IPS-15b (cell line): Measurements from ENCODE around the gene RANBP2.
"Not testable (repeated sequence)": the region's sequence is repeated elsewhere in the genome, so short reads cannot be mapped to it uniquely, and the experiment has no call there.

Source experiments
- H3K27me3 ChIP-seq: one replicate; pipeline ENCODE4 v1.6.1; 2013; ENCODE audit warnings: low read length; ENCODE audit not compliant: control insufficient read depth, insufficient read depth
- H3K36me3 ChIP-seq: one replicate; pipeline ENCODE4 v1.6.1; 2013; ENCODE audit warnings: low read length; ENCODE audit not compliant: control insufficient read depth, insufficient read depth
- H3K4me1 ChIP-seq: one replicate; pipeline ENCODE4 v1.6.1; 2013; ENCODE audit warnings: mild to moderate bottlenecking, low read length; ENCODE audit not compliant: control insufficient read depth, insufficient read depth
- H3K4me3 ChIP-seq: one replicate; pipeline ENCODE4 v1.5.1; 2013; ENCODE audit warnings: low read depth, low read length
- H3K9ac ChIP-seq: one replicate; pipeline ENCODE4 v1.6.1; 2013; ENCODE audit warnings: low read depth, mild to moderate bottlenecking, low read length
- H3K9me3 ChIP-seq: one replicate; pipeline ENCODE4 v1.6.1; 2013; ENCODE audit warnings: mild to moderate bottlenecking, low read length; ENCODE audit not compliant: control insufficient read depth, insufficient read depth

The RANBP2 gene

DNA sequence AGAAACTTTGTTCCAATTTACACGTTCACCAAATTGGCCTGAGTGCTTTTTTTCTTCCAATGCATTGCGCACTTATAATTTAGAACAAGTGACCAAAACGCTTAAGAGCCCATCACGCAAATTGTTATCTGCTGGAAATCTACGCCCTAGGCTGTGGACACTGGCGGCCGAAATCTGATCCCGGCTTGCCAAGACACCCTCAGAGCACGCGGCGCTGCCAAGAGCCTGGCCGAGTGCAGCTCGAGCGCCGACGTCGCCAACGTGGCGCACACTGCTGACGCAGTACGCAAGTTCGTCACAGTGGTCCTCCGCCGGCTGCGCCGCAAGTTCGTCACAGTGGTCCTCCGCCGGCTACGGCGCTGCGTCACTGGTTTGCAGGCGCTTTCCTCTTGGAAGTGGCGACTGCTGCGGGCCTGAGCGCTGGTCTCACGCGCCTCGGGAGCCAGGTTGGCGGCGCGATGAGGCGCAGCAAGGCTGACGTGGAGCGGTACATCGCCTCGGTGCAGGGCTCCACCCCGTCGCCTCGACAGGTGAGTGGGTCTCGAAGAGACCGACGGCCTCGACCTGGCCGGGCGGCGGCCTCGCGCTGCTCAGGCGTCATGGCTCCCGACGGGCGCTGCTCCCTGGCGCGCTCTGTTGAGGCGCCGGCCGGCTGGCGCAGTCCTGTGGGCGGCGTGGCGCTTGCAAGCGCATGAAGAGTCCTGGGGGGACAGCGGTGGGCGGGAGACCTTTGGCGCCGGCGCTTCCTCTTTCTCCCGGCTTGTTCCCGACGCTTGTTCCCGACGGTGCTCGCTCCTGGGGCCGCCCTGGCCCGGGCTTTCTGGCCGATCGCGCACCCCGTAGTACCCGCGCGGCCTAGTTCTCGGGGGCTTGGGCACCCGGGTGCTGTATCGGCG lies at the start of gene RANBP2:
Gene RANBP2, plus strand, starts transcription at position 334 of the 896 bp plus-strand sequence. Its CDS starts 125 bp downstream, at position 459.
- peak within 1 kb of the TSS; percentile 83 for H3K9ac ChIP-seq
- no peaks in the 10 kb centered on the region for H3K27me3 ChIP-seq
- peak within 1 kb of the TSS; percentile 86 for H3K4me3 ChIP-seq
- H3K36me3 ChIP-seq = no peaks in the 10 kb centered on the region
- no peaks in the 10 kb centered on the region for H3K9me3 ChIP-seq
- H3K4me1 ChIP-seq = no peaks in the 10 kb centered on the region

DNA sequence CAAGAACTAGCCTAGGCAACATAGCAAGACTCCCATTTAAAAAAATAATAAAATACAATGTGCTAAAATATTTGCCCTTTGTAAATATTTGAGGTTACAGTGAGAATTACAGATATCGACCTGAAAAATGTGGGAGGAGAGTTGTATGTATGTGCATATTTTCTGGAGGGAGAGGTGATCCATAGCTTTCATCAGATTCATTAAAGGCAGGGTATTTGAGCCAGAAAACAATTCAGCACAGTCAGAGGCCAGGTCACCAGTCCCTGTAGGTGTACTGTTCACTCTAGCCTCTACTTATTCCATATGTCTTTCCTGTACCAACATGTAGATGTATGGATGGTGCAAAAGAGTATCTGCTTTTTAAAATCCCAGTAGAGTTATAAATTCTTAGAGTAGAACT lies 49.0 kb upstream of the RANBP2 start:
- not testable (repeated sequence) for H3K4me3 ChIP-seq, H3K36me3 ChIP-seq, H3K9ac ChIP-seq, H3K27me3 ChIP-seq, H3K4me1 ChIP-seq, H3K9me3 ChIP-seq

DNA sequence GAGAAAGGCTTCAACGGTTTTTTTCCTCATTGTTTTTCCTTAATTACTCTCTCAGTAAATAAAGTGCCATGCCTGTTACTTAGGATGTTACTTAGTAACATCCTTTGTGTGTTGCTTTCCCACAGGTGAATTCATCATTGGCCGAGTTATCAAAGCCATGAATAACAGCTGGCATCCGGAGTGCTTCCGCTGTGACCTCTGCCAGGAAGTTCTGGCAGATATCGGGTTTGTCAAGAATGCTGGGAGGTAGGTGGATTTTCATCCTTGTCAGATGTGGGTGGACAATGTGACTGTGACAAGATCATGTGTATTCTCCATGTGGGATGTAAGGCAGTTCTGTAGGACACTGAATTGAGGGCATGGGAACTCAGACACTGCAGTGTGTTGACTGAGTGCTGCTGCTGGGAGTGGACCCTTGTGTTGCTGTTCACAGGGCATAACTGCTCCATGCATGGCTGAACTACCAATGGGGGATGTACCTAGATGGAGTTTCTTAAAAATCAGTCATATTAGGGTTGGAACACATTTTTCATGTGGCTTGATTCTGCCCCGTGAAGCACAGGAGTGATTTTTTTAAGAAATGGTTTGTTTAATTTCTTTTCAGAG lies 47.0 kb upstream of the RANBP2 start:
- H3K9me3 ChIP-seq, H3K4me3 ChIP-seq, H3K9ac ChIP-seq, H3K27me3 ChIP-seq, H3K4me1 ChIP-seq, H3K36me3 ChIP-seq: not testable (repeated sequence)

DNA sequence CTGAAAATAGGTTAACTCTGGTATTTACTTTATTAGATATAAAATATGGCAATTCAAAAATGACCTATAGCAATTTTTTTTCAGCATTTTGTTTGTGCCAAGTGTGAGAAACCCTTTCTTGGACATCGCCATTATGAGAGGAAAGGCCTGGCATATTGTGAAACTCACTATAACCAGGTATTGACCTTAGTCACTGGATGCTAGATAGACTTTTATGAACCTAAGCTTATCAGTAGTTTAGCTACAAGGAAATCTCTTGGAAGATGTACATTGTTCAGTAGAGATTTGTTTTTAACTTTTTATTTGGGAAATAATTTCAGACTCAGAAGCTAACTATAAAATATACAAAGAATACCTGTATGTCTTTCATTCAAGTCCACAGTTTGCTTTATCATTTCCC lies 42.8 kb upstream of the RANBP2 start:
- H3K27me3 ChIP-seq, H3K9ac ChIP-seq, H3K36me3 ChIP-seq, H3K9me3 ChIP-seq, H3K4me1 ChIP-seq, H3K4me3 ChIP-seq: not testable (repeated sequence)

DNA sequence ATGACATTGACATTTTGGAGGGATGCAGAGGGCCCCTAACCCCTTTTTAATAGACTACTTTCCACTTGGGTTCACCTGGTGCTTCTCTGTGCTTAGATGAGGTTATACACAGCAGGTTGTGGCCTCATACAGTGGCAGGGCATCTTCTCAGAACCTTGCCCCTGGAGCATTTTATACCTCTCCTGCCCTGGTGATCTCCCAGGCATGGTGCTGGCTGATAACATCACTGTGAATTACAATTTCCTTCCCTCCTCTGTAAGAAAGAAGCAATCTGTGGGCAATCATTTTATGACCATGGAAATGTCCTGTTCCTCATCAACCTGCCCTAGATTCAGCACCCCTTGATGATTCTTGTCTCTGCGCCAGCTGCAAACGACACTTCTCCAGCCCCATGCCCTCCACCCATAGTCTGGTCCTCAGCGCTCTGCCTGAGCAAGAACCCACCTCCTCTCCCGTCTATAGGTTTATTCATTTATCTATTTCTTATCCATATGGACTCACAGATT lies 42.0 kb upstream of the RANBP2 start:
- H3K9me3 ChIP-seq, H3K4me3 ChIP-seq, H3K9ac ChIP-seq, H3K36me3 ChIP-seq, H3K27me3 ChIP-seq, H3K4me1 ChIP-seq: not testable (repeated sequence)

DNA sequence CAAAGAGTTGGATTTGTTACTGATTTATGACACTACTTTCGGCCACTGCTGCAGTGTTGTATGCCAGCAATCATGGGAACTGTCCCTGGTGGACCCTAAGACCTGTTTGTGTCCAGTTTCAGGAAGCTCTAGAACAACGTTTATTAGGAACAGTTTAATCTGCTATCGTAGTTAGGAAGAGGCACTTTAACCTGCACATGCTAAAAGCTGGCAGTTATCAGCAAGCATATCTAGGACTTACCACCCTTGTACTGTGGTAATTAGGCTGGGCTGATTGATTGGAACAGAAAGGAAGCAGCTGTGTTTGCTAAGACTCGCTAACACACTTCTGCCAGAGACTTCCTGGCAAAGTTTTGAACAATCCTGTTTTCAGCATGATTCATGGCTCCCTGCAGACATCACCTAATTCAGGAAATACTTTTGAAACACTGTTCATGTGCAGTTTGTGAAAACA lies 41.1 kb upstream of the RANBP2 start:
- not testable (repeated sequence) for H3K36me3 ChIP-seq, H3K9ac ChIP-seq, H3K4me1 ChIP-seq, H3K9me3 ChIP-seq, H3K4me3 ChIP-seq, H3K27me3 ChIP-seq

DNA sequence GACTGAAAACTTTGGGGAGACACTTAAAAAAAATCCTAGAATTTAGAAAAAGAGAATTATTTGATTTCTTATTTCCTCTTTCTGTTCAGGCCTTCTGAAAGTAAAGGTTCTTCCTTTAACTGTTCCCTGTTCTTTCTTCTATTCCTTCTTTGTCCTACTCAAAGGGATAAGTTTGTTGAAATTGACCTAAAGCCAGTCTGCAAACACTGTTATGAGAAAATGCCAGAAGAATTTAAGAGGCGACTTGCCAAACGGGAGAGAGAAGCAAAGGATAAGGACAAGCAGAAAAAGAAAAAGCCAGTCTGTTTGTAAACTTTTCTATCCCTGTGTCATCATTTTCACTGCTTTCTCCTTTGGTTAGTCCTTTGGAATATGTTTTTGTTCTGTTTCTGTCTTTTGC lies 38.5 kb upstream of the RANBP2 start:
- not testable (repeated sequence) for H3K4me3 ChIP-seq, H3K9me3 ChIP-seq, H3K4me1 ChIP-seq, H3K27me3 ChIP-seq, H3K36me3 ChIP-seq, H3K9ac ChIP-seq

DNA sequence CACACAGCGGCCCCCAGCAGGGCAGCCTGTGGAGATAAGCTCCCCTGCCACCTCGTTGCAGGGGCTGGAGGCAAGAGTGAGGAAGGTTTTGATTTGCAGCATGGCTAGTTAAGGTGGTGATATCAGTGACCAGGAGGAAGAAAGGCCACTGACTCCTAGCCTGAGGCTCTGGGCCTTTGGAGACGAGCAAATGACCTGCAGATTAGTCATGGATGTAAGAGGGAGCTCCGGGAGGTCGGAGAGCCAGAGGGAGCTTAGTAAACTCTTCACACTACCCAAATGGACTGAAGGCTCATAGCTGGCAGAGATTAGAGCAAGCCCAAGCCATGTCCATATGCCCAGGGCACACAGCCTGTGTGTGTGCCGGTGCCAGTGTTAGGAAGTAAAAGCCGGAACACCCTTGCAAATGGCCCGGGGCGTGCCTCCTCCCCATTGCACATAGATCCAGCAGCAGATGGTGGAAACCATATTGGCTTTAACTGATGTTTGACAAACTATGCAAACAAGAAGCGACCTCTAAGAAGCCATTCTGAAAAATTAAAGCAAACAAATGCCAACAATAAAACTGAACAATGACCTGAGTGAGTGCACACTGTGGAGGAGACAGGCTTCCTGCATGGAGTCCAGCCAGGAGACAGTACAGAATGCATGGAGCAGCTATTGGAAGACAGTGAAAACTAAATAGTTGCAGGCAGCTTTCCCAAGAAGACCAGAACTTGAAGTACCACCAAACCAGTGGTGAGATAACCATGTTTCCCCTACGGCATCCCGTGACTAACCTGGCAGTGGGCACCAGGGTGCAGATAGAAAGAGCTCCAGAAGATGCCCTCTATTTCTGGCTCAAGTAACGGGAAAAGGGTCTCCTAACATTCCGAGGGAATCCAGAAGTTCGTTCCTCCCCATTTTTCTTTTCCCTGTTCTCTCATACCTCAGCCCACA lies 30.2 kb upstream of the RANBP2 start:
- not testable (repeated sequence) for H3K4me3 ChIP-seq, H3K9me3 ChIP-seq, H3K4me1 ChIP-seq, H3K36me3 ChIP-seq, H3K9ac ChIP-seq, H3K27me3 ChIP-seq

DNA sequence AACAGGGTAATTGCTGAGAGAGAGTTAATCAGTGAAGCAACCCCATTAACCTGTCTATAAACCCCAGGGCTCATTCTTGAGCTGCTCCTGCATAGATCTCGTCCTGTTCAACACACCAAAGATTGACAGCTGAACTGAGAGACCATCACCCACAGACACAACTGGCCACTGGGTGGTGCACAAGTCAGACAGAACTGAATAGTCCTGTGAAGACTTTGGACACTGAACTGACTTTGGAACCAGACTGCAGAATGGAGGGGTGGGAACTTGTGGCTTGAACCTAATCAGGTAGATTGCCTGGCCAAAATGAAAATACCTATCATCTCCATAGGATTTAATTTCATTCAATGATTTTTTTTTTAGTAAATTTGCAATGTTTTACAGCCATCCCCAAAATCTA lies 29.3 kb upstream of the RANBP2 start:
- H3K4me1 ChIP-seq, H3K36me3 ChIP-seq, H3K9me3 ChIP-seq, H3K9ac ChIP-seq, H3K27me3 ChIP-seq, H3K4me3 ChIP-seq: not testable (repeated sequence)

DNA sequence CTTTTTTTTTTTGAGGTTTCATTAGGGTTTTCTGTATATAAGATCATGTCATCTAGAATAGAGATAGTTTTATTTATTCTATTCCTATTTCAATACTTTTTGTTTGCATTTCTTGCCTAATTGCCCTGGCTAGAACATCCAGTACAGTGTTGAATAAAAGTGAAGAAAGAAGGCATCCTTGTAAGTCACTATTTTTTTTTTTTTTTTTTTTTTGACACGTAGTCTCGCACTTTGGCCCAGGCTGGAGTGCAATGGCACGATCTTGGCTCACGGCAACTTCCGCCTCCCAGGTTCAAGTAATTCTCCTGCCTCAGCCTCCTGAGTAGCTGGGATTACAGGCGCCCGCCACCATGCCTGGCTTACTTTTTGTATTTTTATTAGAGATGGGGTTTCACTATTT lies 27.8 kb upstream of the RANBP2 start:
- Histone ChIP-seq H3K4me1 (no peaks in the 10 kb centered on the region), H3K4me3 (no peak overlapping the region), H3K36me3 (no peaks in the 10 kb centered on the region), H3K27me3 (no peaks in the 10 kb centered on the region), H3K9ac (no peak overlapping the region), H3K9me3 (no peaks in the 10 kb centered on the region)

DNA sequence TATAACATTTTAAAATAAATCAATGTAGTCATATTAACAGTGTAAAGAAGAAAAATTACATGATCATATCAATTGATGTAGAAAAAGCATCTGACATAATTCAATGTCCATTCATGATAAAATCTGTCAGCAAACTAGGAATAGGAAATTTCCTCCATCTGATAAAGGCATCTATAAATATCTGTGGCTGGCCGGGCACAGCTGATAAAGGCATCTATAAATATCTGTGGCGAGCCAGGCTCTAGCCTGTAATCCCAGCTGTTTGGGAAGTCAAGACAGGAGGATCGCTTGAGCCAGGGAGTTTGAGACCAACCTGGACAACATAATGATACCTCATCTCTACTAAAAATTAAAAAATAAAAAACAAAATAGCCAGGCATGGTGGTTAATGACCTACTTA lies 18.1 kb upstream of the RANBP2 start:
- Histone ChIP-seq H3K4me1 (no peaks in the 10 kb centered on the region), H3K27me3 (no peaks in the 10 kb centered on the region), H3K36me3 (no peaks in the 10 kb centered on the region), H3K4me3 (no peak overlapping the region), H3K9ac (no peak overlapping the region), H3K9me3 (no peaks in the 10 kb centered on the region)
